Measurements from ENCODE around the gene KASH5. TPM values are rescaled to one million over a fixed set of nuclear protein-coding genes. Genes with fewer than 3 reads are reported as not detected.

Gene KASH5
- polyA plus RNA-seq, 2 of the 4 experiments (the other 2 are of a cell fraction): 0.08 to 0.17 TPM

GRCh38 chr19:49461656-49462055 lies 73.6 kb downstream of the KASH5 start:
- H3K4me2 ChIP-seq: no peak overlapping the region
- FAIRE-seq: no peak
- no peaks in the 10 kb centered on the region for H3K9me3 ChIP-seq
- no peak for DNase-seq (ENCODE audit: low read depth in 1 of 2, low spot score in 1 of 2)
- no peak for TF ChIP-seq RNF2 (IDR thresholded peaks at IDR 0.05; ENCODE audit: borderline replicate concordance, low read depth)
- TF ChIP-seq HOXA7 (CRISPR knock-in tag; IDR thresholded peaks at IDR 0.05): no peak
- TF ChIP-seq HDAC2 (IDR thresholded peaks at IDR 0.05): no peak
- TF ChIP-seq RFX5 (IDR thresholded peaks at IDR 0.05): no peak
- TF ChIP-seq JUNB (IDR thresholded peaks at IDR 0.05): no peak
- no peak for TF ChIP-seq PBX3 (IDR thresholded peaks at IDR 0.05)
- no peak for TF ChIP-seq KDM5A (IDR thresholded peaks at IDR 0.05)
- TF ChIP-seq POLR2A (IDR thresholded peaks at IDR 0.05; ENCODE audit: low read length): no peak
- TF ChIP-seq CTCF (IDR thresholded peaks at IDR 0.05): no peak
- no peak for TF ChIP-seq CHD2 (IDR thresholded peaks at IDR 0.05; ENCODE audit: low read length, partially characterized antibody)
- CTCF ChIA-PET: interaction anchor here (5.7 to 12.6 kb wide), 2 partner anchors 10 to 16 kb away, joined by 72 to 97 read pairs; partner anchors contain the start of gene FLT3LG
- no peak overlapping the region for H3K4me3 ChIP-seq
- POLR2A ChIA-PET: interaction anchor here (0.6 kb wide), 1 partner anchor 125 kb away, joined by 3 read pairs; no protein-coding TSS in a partner anchor
- 97% methylated on average over 37 of the region's 37 CpGs for WGBS (ENCODE audit: missing lambda C conversion rate)
- H3K27ac ChIP-seq: no peak overlapping the region
- ATAC-seq: no peak
- no peaks in the 10 kb centered on the region for H3K4me1 ChIP-seq

GRCh38 chr19:49462492-49462891 lies 74.4 kb downstream of the KASH5 start:
- no peaks in the 10 kb centered on the region for H3K4me1 ChIP-seq
- FAIRE-seq (no peak), DNase-seq (ENCODE audit: low read depth in 1 of 2, low spot score in 1 of 2) (peak in 1 of 2 experiments; percentile 42), ATAC-seq (no peak)
- no peak overlapping the region for H3K4me2 ChIP-seq
- H3K9me3 ChIP-seq: no peaks in the 10 kb centered on the region
- WGBS (ENCODE audit: missing lambda C conversion rate): 94% methylated on average over 12 of the region's 12 CpGs
- no peak overlapping the region for H3K27ac ChIP-seq
- no peak overlapping the region for H3K4me3 ChIP-seq
- POLR2A ChIA-PET: no interaction called here
- TF ChIP-seq RAD21 (conservative IDR thresholded peaks at IDR 0.05 in 1 of 2, IDR thresholded peaks at IDR 0.05 in 1 of 2) (no peak), PBX3 (IDR thresholded peaks at IDR 0.05) (no peak), TFCP2L1 (CRISPR knock-in tag; IDR thresholded peaks at IDR 0.05) (no peak), FOXS1 (CRISPR knock-in tag; IDR thresholded peaks at IDR 0.05) (no peak), MAZ (IDR thresholded peaks at IDR 0.05; ENCODE audit: borderline replicate concordance, low read depth, low read length) (no peak), MAFK (IDR thresholded peaks at IDR 0.05; ENCODE audit: partially characterized antibody) (no peak), USF2 (IDR thresholded peaks at IDR 0.05) (no peak), SMC3 (IDR thresholded peaks at IDR 0.05) (no peak), CEBPB (IDR thresholded peaks at IDR 0.05) (no peak), E2F6 (IDR thresholded peaks at IDR 0.05; ENCODE audit: borderline replicate concordance, low read depth) (no peak), GATA3 (IDR thresholded peaks at IDR 0.05; ENCODE audit: borderline replicate concordance) (no peak), KDM1A (IDR thresholded peaks at IDR 0.05; ENCODE audit: low read depth) (no peak), REST (IDR thresholded peaks at IDR 0.05) (no peak), POLR2AphosphoS2 (conservative IDR thresholded peaks at IDR 0.05; ENCODE audit: low read length) (no peak)
- CTCF ChIA-PET: interaction anchor here (5.7 to 12.6 kb wide), 2 partner anchors 10 to 15 kb away, joined by 72 to 97 read pairs; partner anchors contain the start of gene FLT3LG

Measured in A549 (cell line).